Sigmoid colon (tissue), 4 donors: ENCODE data around the gene CMTM2.

Source experiments
- CTCF ChIP-seq, 4 experiments: fragments of 450-650 bp in 3 of 4; fragments of 200-600 bp in 1 of 4; IDR thresholded peaks; one replicate each; pipeline ENCODE4 v1.5.1; 2016 to 2019; ENCODE audit warnings: antibody characterized with exemption in 4 of 4, mild to moderate bottlenecking in 3 of 4, moderate library complexity in 2 of 4
- EP300 ChIP-seq, 4 donors: sonication (generic); formaldehyde crosslinking; IDR thresholded peaks; one replicate each; pipeline ENCODE4 v1.6.1; 2017; ENCODE audit warnings: antibody characterized with exemption in 4 of 4
- POLR2A ChIP-seq, 2 donors: fragments of 450-650 bp; IDR thresholded peaks; one replicate each; pipeline ENCODE4 v1.6.1; 2016; ENCODE audit warnings: antibody characterized with exemption in 2 of 2, mild to moderate bottlenecking in 2 of 2, moderate library complexity in 2 of 2
- POLR2AphosphoS5 ChIP-seq, 4 donors: sonication (generic); formaldehyde crosslinking; IDR thresholded peaks; one replicate each; pipeline ENCODE4 v1.6.1; 2017; ENCODE audit warnings: antibody characterized with exemption in 4 of 4

- TF ChIP-seq CTCF (IDR thresholded peaks at IDR 0.05) (no peak), POLR2AphosphoS5 (IDR thresholded peaks at IDR 0.05) (no peak), POLR2A (IDR thresholded peaks at IDR 0.05) (no peak), EP300 (IDR thresholded peaks at IDR 0.05) (no peak)
Measured at GRCh38 chr16:66634527-66635196, 55.4 kb downstream of the CMTM2 start.
